Smooth muscle cell of the coronary artery (primary cell): Measurements from ENCODE around the gene KRTAP26-1. TPM values are rescaled to one million over a fixed set of nuclear protein-coding genes. Genes with fewer than 3 reads are reported as not detected.

Source experiments
- total RNA-seq: library from RNA; depleted of rRNA; stranded (reverse); fragments of >200 nt; gene quantifications from 2 replicates; pipeline ENCODE4 v1.2.3, GENCODE V29; 2014; ENCODE audit warnings: low replicate concordance

Gene KRTAP26-1
- not detected in 2 replicates for total RNA-seq

GRCh38 chr21:30320215-30320614 lies at the start of gene KRTAP26-1:
Gene KRTAP26-1, minus strand, starts transcription at chr21:30320315. Its CDS starts 280 bp downstream, at chr21:30320035.

GRCh38 chr21:30348506-30348905 lies 28.4 kb upstream of the KRTAP26-1 start, which contains the start of gene KRTAP23-1:
Gene KRTAP23-1, minus strand, starts transcription at chr21:30348606. Its CDS starts 0 bp downstream, at chr21:30348606.

DNA sequence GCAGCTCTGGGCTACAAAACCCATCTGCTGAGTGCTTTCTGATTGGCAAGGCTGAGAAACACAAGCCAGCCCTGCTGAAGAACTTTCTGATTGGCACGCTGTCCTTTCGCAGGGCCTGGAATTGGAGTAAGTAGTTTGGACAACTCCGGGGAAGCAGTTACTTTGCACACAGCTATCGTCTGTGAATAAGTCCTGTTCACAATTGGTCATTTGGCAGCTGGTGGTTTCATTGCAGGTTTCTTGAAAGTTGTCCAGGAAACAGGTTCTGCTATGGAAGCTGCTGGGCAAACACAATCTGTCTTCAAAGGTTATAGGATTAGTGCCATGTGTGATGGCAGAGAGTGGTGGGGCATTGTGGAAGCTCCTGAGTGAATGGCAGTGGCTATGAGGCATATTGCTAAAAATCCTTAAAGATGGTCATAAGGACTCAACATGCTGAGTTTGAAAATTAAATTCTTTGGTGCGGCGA lies 17.2 kb upstream of the KRTAP26-1 start, which contains the start of gene KRTAP27-1:
TSS of gene KRTAP27-1 (minus strand) at position 419 of the 469 bp plus-strand sequence. CDS start at position 393, 26 bp downstream.

GRCh38 chr21:30289215-30289614 lies 30.9 kb downstream of the KRTAP26-1 start, which contains the start of gene KRTAP25-1:
Gene KRTAP25-1, minus strand, starts transcription at chr21:30289514. Its CDS starts 24 bp downstream, at chr21:30289490.

DNA sequence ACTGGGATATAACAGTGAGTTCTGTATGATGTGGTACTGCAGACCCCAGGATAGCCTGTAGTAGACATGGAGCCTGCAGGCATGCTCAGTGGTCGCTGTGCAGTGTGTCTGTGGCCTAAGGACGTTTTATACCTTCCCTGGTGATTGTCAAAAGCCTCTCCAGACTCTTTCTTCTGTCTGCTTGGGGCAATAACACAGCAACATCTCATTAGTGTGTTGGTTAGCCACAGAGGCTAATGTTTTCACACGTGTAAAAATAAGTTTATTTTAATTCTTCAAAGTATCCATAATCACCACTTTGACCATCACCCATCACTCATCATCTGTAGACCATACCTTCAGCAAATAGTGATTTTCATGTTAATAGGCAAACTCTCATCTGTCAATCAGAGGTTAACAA lies 37.3 kb downstream of the KRTAP26-1 start, which contains the start of gene KRTAP24-1:
TSS of gene KRTAP24-1 (minus strand) at position 101 of the 400 bp plus-strand sequence. CDS start at position 83, 18 bp downstream.

Other genes with a start within 250 kb of the KRTAP26-1 start
- gene CLDN17, start 153.5 kb downstream of the KRTAP26-1 start, total RNA-seq = not detected in 2 replicates
- gene CLDN8, start 104.2 kb downstream of the KRTAP26-1 start, total RNA-seq = not detected in 2 replicates
- not detected in 2 replicates for gene KRTAP24-1, start 37.4 kb downstream of the KRTAP26-1 start, total RNA-seq
- gene KRTAP25-1, start 30.8 kb downstream of the KRTAP26-1 start, total RNA-seq = not detected in 2 replicates
- gene KRTAP27-1, start 17.4 kb upstream of the KRTAP26-1 start, total RNA-seq = not detected in 2 replicates
- not detected in 2 replicates for gene KRTAP23-1, start 28.3 kb upstream of the KRTAP26-1 start, total RNA-seq
- gene KRTAP13-2, start 52.0 kb upstream of the KRTAP26-1 start, total RNA-seq = not detected in 2 replicates
- not detected in 2 replicates for gene KRTAP13-1, start 75.7 kb upstream of the KRTAP26-1 start, total RNA-seq
- gene KRTAP13-3, start 105.6 kb upstream of the KRTAP26-1 start, total RNA-seq = not detected in 2 replicates
- not detected in 2 replicates for gene KRTAP13-4, start 109.9 kb upstream of the KRTAP26-1 start, total RNA-seq
- not detected in 2 replicates for gene KRTAP15-1, start 120.0 kb upstream of the KRTAP26-1 start, total RNA-seq
- not detected in 2 replicates for gene KRTAP19-1, start 160.1 kb upstream of the KRTAP26-1 start, total RNA-seq
- not detected in 2 replicates for gene KRTAP19-2, start 167.1 kb upstream of the KRTAP26-1 start, total RNA-seq
- gene KRTAP19-3, start 171.7 kb upstream of the KRTAP26-1 start, total RNA-seq = not detected in 2 replicates
- not detected in 2 replicates for gene KRTAP19-4, start 176.8 kb upstream of the KRTAP26-1 start, total RNA-seq
- not detected in 2 replicates for gene KRTAP19-5, start 181.8 kb upstream of the KRTAP26-1 start, total RNA-seq
- gene KRTAP19-6, start 221.5 kb upstream of the KRTAP26-1 start, total RNA-seq = not detected in 2 replicates
- gene KRTAP19-7, start 241.0 kb upstream of the KRTAP26-1 start, total RNA-seq = not detected in 2 replicates